Lung (tissue), 12 donors: Measurements from ENCODE around the gene PRPSAP1. TPM values are rescaled to one million over a fixed set of nuclear protein-coding genes. Genes with fewer than 3 reads are reported as not detected.

Experiments used
- ATAC-seq: fragments of 200-7000 bp; cut with Tn5 transposase; one replicate; pipeline ENCODE4 v1.9.1; 2020; ENCODE audit warnings: moderate number of reproducible peaks; ENCODE audit not compliant: insufficient read depth, low FRiP score
- DNase-seq, 3 donors: peaks; one replicate each; pipeline ENCODE4 v3.0.0-alpha.2; 2013 to 2017
- H3K27ac ChIP-seq, 2 donors: one replicate each; pipeline ENCODE4 v1.5.1; 2013; ENCODE audit warnings: mild to moderate bottlenecking in 2 of 2, moderate library complexity in 2 of 2, control low read depth in 1 of 2, inconsistent platforms in 1 of 2, low read depth in 1 of 2, low read length in 1 of 2
- H3K27me3 ChIP-seq, 3 donors: one replicate each; pipeline ENCODE4 v1.5.1; 2013; ENCODE audit warnings: low read length in 2 of 3; ENCODE audit not compliant: control insufficient read depth in 3 of 3, insufficient read depth in 3 of 3
- H3K36me3 ChIP-seq, 4 donors: one replicate each; pipeline ENCODE4 v1.5.1; 2013; ENCODE audit warnings: low read length in 4 of 4, mild to moderate bottlenecking in 1 of 4, moderate library complexity in 1 of 4; ENCODE audit not compliant: control insufficient read depth in 4 of 4, insufficient read depth in 4 of 4
- H3K4me1 ChIP-seq, 5 donors: one replicate each; pipeline ENCODE4 v1.5.1; 2013; ENCODE audit warnings: low read length in 5 of 5, mild to moderate bottlenecking in 2 of 5, moderate library complexity in 1 of 5; ENCODE audit not compliant: control insufficient read depth in 5 of 5, insufficient read depth in 5 of 5
- H3K4me3 ChIP-seq: one replicate; pipeline ENCODE4 v1.5.1; 2013; ENCODE audit warnings: mild to moderate bottlenecking, control low read depth, moderate library complexity
- H3K9ac ChIP-seq, 2 donors: one replicate each; pipeline ENCODE4 v1.5.1; 2013; ENCODE audit warnings: low read length in 2 of 2, control low read depth in 1 of 2; ENCODE audit not compliant: insufficient read depth in 1 of 2
- H3K9me3 ChIP-seq, 4 donors: one replicate each; pipeline ENCODE4 v1.5.1; 2013; ENCODE audit warnings: low read length in 3 of 4, mild to moderate bottlenecking in 1 of 4, moderate library complexity in 1 of 4; ENCODE audit not compliant: control insufficient read depth in 4 of 4, insufficient read depth in 3 of 4
- WGBS, 2 donors: extraction: QIAGEN DNeasy Blood & Tissue Kit; methylation state at CpG; one replicate each; pipeline ENCODE4 v1.1.7; 2013; 5-methylcytosine and 5-hydroxymethylcytosine counted together
- polyA plus RNA-seq, 2 donors: library from polyadenylated mRNA; stranded (reverse); fragments of 200-250 nt; gene quantifications; one replicate each; pipeline ENCODE4 v1.2.1, GENCODE V29; 2013
- total RNA-seq, 2 donors: library from RNA; depleted of rRNA in 1 of 2; stranded (reverse); fragments of >200 nt in 1 of 2; gene quantifications; one replicate each; pipeline ENCODE4 v1.2.1, GENCODE V29; 2014 to 2021
- TF ChIP-seq, protein P1 (sequence below): IDR thresholded peaks from 2 replicates; pipeline ENCODE4 v1.5.1; 2012; ENCODE audit warnings: mild to moderate bottlenecking; ENCODE audit errors: control extremely low read depth, extremely low read depth
- donor health status: control.
- donor health status: control.
- donor health status: Bipolar disorder and iron deficiency.
- donor health status: healthy.
- donor health status: DM: yes; HTN: yes; CAD: no.

The PRPSAP1 gene
- total and polyA plus RNA-seq, 4 donors, result 29.8 to 74.7 (median 34.6) TPM

DNA sequence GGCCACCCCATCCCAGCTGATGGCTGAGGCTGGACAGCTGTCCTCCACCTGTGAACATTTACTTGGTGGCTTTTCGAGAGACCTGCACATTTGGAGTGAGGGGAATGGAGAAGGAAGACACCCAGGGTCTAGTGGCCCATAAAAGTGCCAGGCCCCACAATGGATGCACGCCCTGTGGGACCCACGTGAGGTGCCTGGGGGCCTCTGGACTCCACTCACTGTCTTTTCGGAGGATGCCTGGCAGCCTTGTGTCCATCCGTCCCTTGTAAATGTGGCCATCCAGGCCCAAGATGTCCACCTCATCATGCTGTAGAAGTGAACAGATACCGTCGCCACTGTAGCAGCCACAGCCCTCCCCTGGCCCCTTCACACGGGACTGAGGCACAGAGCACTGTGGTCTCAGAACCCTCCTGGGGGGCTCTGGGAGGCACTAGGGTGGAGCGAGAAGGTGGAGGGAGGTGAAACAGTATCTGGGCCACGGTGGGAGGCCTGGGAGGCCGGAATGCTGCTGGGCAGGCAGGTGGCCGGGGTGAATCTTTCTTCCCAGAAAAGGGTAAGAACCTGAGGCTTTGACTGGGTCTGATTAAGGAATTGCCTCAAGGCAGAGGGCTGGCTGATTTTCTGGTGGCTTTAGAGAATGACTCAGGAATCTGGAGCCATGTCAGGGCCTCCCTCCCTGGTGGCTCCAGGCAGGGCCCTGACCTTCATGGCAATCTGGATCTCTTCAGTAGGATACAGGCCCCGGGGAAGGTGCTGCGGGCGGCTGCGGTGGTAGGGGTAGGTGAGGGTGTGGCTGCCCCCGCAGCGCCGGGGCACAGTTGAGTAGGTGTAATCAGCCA, 77.0 kb downstream of the PRPSAP1 start:
- ATAC-seq (no peak), DNase-seq (no peak)
- Histone ChIP-seq H3K4me3 (no peak overlapping the region), H3K27ac (no peak overlapping the region), H3K36me3 (peaks cover 0 to 4% (median 0%) of the 10 kb centered on the region in 4 donors), H3K4me1 (peaks cover 0 to 33% (median 13%) of the 10 kb centered on the region in 5 donors), H3K9me3 (no peaks in the 10 kb centered on the region), H3K27me3 (no peaks in the 10 kb centered on the region), H3K9ac (no peak overlapping the region)
- WGBS, 2 donors, result 94 to 95% methylated on average over 19 of the region's 19 CpGs
- TF ChIP-seq, protein P1, sequence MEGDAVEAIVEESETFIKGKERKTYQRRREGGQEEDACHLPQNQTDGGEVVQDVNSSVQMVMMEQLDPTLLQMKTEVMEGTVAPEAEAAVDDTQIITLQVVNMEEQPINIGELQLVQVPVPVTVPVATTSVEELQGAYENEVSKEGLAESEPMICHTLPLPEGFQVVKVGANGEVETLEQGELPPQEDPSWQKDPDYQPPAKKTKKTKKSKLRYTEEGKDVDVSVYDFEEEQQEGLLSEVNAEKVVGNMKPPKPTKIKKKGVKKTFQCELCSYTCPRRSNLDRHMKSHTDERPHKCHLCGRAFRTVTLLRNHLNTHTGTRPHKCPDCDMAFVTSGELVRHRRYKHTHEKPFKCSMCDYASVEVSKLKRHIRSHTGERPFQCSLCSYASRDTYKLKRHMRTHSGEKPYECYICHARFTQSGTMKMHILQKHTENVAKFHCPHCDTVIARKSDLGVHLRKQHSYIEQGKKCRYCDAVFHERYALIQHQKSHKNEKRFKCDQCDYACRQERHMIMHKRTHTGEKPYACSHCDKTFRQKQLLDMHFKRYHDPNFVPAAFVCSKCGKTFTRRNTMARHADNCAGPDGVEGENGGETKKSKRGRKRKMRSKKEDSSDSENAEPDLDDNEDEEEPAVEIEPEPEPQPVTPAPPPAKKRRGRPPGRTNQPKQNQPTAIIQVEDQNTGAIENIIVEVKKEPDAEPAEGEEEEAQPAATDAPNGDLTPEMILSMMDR, result no peak

DNA sequence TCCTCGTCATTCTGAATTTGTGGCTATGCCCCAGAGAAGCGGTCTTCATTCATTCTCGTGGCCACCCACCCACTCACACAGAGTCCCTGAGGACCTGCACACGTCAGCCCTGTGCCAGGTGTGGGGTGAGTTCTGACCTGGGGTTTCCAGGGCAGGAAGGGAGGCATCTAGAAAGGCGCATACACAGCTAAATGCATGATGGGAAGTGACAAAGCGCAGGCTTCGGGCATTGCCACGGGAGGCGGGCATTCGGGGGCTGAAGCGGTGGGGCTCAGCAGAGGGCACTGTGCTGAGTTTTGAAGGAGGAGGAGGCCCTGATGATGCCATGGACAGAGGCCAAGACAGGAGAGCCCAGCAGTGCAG, 77.7 kb downstream of the PRPSAP1 start:
- 83 to 90% methylated on average over 11 of the region's 11 CpGs for WGBS, 2 donors
- no peaks in the 10 kb centered on the region for H3K27me3 ChIP-seq
- H3K9me3 ChIP-seq, result no peaks in the 10 kb centered on the region
- H3K27ac ChIP-seq, result no peak overlapping the region
- H3K4me3 ChIP-seq, result no peak overlapping the region
- H3K36me3 ChIP-seq, result peaks cover 0 to 4% (median under 1%) of the 10 kb centered on the region in 4 donors
- DNase-seq, result no peak
- H3K4me1 ChIP-seq, result peaks cover 0 to 40% (median 19%) of the 10 kb centered on the region in 5 donors
- TF ChIP-seq, protein P1, result no peak
- no peak for ATAC-seq
- H3K9ac ChIP-seq, result no peak overlapping the region

DNA sequence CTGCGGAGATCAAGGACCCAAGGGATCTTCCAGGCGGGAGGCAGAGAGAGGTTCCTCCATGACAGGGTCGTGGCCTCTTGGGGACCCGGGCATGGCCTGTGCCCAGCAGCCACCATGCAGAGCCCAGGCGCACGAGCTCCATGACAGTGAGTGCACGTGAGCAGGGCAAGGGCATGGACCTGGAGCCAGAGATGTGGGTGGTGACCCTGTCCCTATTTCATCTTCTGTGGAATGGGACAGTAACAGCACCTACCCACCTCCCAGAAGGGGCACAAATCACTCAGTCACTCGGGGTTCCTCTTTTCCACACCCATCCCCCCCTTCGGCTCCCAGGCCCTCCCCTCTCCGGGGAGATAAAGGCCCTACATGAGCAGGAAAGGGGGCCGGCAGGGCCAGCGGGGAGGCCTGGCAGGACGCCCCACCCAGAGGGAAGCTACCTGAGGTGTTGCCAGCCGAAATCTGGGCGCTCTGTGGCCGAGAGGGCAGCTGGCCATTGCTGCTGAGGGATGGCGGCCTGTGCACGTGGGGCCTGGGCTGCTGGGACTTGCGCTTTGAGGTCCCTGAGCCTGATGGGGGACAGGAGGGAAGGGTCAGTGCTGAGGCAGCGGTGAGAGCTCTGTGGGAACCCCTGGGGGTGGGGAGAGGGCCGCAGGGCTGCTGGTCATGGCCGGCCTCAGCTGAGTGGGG, 78.2 kb downstream of the PRPSAP1 start:
- ATAC-seq (no peak), DNase-seq (no peak)
- Histone ChIP-seq H3K27ac (no peak overlapping the region), H3K27me3 (no peaks in the 10 kb centered on the region), H3K4me3 (no peak overlapping the region), H3K9ac (no peak overlapping the region), H3K9me3 (no peaks in the 10 kb centered on the region), H3K36me3 (peaks cover 0 to 6% (median 4%) of the 10 kb centered on the region in 4 donors), H3K4me1 (peaks cover 0 to 40% (median 19%) of the 10 kb centered on the region in 5 donors)
- WGBS, 2 donors, result 83 to 92% methylated on average over 22 of the region's 22 CpGs
- TF ChIP-seq, protein P1, result no peak
